ENCODE measurements around the gene ZFC3H1.

GRCh38 chr12:71671311-71671710, 7.7 kb upstream of the ZFC3H1 start:
- TF ChIP-seq, protein P1, sequence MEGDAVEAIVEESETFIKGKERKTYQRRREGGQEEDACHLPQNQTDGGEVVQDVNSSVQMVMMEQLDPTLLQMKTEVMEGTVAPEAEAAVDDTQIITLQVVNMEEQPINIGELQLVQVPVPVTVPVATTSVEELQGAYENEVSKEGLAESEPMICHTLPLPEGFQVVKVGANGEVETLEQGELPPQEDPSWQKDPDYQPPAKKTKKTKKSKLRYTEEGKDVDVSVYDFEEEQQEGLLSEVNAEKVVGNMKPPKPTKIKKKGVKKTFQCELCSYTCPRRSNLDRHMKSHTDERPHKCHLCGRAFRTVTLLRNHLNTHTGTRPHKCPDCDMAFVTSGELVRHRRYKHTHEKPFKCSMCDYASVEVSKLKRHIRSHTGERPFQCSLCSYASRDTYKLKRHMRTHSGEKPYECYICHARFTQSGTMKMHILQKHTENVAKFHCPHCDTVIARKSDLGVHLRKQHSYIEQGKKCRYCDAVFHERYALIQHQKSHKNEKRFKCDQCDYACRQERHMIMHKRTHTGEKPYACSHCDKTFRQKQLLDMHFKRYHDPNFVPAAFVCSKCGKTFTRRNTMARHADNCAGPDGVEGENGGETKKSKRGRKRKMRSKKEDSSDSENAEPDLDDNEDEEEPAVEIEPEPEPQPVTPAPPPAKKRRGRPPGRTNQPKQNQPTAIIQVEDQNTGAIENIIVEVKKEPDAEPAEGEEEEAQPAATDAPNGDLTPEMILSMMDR (IDR thresholded peaks at IDR 0.05) = no peak
- TF ChIP-seq POLR2A (IDR thresholded peaks at IDR 0.05) = no peak
